ELR (cell line): ENCODE data around the gene B3GAT3.
A peak's percentile ranks its signal among the peaks of the same experiment; 100 is the strongest.
"Not testable (repeated sequence)": the region's sequence is repeated elsewhere in the genome, so short reads cannot be mapped to it uniquely, and the experiment has no call there.

ENCODE experiments used
- DNase-seq: peaks from one replicate; pipeline ENCODE4 v3.0.0-alpha.2; 2015; ENCODE audit warnings: low read depth

The B3GAT3 gene

DNA sequence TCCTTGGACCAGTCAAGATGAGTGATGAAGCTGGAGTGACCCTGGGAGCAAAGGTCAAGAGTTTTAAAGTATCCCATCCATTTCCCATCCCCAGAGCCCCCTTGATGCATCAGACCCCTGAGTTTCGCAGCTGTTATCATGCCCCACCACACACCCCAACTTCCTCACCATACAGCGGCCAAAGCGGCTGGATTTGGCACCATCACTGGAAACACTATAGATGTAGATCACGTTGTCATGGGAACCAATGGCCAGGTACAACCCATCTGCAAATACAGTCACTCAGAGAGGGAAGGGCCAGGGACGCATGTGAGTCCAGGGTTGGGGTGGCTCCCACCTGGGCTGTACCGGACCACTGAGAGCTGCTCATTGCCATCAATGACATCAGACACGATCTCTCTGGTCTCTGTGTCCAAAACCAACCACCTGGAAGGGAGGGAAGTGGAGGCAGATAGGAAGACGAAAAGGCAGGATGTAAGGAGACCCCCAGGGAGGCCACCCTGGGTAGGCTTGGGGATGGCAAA, 17.9 kb downstream of the B3GAT3 start:
- no peak for DNase-seq

GRCh38 chr11:62603072-62603408, 18.7 kb downstream of the B3GAT3 start:
- DNase-seq: no peak

DNA sequence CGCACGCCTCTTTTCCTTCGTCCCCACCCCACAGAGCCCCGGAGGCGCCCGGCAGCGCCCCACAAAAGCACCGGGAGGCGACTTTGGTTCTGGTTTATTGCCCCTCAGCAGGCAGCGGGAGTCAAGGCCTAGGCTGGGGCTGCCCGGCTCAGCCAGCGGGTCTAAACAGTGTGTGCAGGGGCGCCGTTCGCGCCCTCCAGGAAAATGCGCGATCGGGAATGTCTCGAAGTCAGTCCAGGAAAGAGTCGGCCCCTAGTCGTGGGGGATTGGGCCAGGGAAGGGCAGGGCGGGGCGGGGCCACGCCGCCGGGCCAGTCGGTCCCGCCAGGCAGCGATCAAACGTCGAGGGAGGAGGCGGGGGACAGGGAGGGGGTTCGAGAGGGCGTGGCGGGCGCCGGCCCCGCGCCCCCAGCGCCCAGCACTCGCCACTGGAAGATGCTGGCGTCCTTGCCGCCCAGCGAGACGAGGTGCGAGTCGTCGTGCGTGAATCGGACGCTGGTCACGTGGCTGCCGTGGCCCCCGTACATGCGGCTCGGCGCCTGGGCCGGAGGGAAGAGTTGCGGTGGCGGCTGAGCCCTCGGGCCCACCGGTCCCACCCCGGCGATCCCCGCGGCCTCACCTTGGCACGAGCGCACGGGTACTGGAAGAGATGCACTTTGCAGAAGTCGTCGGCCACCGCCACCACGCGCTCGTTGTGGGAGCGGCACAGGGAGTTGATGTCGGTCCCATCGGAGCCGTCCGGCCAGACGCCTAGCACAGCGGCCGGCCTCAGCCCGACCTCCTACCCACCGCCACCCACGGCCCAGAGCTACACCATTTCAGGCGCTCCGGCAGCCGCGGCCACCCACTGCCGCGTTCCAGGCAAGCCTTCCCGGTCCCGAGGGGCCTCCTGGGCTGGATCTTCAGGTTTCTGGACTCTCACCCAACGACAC, 19.4 kb downstream of the B3GAT3 start:
- DNase-seq: peak; percentile 59

DNA sequence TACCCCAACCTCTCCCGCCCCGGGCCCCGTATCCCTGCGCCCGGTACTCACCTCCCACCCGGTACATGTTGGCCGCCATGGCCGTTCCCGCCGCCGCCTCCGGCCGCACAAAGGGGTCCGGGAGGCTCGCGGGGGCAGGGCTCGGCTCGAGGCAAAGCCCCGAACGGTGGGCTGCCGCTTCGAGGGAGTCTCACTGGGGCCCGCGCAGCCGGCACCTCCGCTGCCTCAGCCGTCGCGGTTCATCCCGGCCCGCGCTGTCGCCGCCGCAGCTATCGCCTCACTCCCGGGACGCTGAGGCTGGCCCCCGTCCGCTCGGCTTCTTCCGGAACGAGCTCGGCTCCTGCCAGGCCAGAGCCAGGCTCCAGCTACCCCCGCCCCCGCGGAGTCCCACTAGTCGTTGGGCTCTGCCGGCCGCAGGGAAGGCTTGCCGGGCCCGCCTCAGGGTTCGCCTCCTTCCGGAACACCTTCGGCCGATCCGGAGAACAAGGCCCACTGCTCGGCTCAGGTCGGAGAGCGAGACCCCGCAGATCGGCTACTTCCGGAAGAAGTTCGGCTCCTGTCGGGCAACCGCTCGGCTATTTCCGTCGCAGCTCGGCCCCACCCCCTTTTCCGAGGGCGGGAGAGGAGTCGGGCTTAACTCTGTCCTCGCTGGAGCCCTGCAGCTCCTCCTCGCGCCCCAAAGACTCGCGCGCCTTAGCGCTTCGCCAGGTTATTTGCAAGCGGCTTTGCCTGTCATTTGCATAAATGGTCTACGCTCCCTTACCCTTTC, 20.2 kb downstream of the B3GAT3 start, which contains the start of gene MTA2:
MTA2 (minus strand) TSS at position 494 of the 769 bp plus-strand sequence; CDS start at position 79, 415 bp downstream.
- DNase-seq: peak; percentile 98

GRCh38 chr11:62601122-62601371, 20.7 kb downstream of the B3GAT3 start:
- DNase-seq: peak; percentile 51

DNA sequence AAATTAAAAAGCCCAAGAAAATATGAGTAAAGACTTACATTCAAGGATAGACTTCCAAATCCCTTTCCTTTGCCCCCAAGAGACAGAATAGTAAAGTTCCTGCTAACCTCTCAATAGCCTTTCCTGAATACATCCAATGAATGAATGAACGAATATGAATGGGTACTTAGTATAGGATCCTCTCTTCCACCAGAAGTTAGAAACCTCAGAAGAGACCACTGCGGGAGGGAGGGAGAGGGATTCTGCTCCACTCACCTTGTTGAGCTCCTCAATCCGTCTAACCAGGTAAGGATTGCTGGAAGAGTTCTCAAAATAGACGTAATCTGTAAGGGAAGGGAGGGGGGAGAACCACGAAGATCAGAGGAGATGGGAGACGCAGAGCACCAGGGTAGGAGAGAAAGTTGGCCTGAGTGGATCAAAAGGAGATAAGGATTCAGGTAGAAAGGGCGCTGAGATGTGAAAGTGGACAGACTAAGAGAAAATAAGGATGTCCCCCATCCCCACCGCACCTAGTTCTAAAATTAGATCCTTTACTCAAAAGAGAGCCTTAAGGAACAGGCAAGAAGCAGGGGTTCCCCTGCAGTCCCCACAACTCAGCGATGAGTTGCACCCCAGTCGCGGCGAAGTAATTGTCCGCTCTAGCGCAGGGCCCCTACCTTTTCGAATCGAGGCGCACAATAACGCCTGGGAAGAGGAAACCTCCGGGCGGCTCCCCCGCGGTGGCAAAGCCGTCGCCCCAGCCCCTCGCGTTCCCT, 21.2 kb downstream of the B3GAT3 start:
- DNase-seq: peak; percentile 30

- no peak for DNase-seq
Measured at GRCh38 chr11:62599901-62600300, 21.9 kb downstream of the B3GAT3 start.

GRCh38 chr11:62599069-62599696, 22.6 kb downstream of the B3GAT3 start:
- DNase-seq: peak; percentile 99

DNA sequence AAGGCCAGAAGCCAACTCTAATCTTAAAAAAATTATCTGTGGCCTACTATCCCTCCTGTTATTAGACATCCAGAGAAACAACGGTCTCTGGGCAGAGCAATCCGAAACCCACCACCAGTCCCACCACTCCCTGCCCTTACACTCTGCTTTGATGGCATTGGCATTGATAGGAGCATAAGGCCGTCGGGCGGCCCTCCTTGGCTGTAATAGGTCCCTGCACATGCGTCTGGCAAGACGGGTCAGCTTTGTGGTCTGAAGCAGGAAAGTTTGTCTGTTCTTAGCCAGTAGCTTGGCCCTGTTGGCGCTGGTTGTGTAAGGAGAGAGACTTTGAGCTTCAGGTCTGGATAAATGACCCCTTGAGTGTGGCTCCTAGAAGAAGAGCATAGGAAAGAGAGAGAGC, 26.7 kb downstream of the B3GAT3 start:
- DNase-seq: no peak

DNA sequence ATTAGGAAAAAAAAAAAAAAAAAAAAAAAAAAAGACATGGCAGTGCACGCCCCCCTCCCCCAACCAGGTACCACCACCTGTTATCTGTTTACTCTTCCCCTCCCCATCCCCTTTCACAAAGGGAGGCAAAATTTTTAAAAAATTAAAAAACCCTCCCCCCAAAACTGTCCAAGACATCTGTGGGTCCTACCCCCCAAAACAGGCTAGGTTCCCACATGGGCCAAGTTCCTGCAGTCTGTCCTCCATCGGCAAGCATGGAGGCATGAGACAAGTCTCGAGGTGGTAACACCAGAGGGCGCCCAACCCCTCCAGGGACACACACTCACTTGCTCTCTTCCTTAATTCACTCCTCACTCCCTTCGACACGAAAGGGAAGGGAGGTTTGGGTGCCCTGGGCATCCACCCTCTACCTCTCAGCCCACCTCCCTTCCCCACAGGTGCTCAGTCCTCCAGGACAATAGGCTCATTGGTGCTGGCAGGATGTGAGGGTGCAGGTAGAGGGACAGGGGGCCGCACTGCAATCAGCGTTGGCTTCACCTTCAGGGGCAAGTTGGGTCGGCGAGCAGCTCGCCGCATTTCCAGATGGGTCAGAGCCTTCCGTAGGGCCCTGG, 28.2 kb downstream of the B3GAT3 start:
- peak; percentile 82 for DNase-seq

DNA sequence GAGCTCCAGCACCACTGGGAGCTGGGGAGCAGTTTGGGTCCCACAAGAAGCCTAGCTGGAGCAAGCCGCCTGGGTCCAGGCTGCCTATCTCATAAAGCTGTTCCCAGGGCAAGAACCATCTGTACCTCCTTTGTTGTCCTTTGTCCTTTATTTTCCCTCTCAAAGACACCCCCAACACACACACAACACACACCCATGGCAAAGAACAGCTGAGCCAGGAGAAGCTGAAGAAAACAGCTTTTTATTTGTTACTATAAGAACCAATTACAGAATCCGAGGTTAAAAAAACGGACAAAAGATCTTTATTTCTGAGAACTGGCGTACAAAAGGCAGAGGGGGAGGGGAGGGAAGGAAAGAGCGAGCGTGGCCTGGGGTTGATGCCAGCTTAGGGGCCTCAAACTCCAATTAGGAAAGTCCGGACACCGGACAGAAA, 28.8 kb downstream of the B3GAT3 start:
- no peak for DNase-seq

DNA sequence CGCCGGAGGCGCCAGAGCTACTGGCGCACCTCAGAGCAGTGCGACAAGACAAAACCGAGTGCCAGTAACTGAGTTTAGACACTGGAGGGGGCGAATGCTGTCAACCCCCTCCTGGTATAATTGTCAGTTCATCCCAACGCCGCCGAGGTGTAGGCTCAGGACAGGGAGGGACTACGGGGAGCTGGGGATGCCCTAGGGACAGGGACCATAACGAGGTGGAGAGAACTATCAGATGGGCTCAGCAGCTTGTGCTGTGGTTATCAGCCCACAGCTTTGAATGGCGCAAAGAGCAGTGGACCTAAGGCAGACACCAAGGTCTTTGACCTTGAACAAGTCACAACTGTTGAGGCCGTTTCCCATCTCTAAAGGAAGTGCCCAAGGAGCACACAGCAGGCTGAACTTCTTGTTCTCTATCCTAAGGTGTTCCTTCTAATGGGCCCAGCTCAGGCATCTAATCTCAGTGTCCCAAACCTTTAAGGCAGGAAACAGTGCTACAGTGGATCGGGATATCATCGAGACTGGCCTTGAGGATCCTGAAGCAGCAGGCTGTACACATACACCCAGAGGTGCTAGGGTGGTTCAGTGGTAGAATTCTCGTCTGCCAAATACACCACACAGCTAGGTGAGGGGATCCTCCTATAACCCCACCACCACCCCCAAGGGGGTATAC, 29.5 kb downstream of the B3GAT3 start:
- no peak for DNase-seq

GRCh38 chr11:62591448-62592145, 30.2 kb downstream of the B3GAT3 start, which contains the start of gene TUT1:
TUT1 (minus strand) TSS chr11:62591523; CDS start chr11:62591485, 38 bp downstream.
- DNase-seq: peak; percentile 99

DNA sequence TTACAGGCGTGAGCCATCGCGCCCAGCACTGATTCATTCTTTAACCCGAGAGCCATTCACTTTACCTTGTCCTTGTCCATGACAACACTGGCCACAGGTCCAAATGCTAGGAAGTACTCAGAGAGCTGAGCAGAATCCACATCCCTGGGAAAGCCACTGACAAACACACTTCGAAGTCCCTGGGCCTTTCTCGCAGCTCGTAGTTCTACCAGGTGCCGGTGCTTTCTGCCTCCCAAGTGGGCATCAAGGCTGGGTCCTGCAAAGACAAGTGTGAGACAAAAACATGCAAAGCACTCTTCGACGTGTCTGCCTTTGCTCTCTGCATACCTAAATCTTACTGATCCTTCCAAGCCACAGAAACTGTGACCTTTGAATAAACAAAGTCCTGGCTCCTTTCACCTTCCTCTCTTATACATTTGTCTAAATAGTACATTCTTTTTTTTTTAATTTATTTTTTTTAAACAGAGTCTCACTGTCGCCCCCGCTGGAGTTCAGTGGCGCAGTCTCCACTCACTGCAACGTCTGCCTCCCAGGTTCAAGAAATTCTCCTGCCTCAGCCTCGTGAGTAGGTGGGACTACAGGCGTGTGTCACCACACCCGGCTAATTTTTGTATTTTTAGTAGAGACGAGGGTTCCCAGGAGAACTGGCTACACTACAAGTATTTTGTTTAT, 32.7 kb downstream of the B3GAT3 start:
- DNase-seq: peak; percentile 68

- DNase-seq: not testable (repeated sequence)
Measured at GRCh38 chr11:62585356-62585755, 36.4 kb downstream of the B3GAT3 start.

DNA sequence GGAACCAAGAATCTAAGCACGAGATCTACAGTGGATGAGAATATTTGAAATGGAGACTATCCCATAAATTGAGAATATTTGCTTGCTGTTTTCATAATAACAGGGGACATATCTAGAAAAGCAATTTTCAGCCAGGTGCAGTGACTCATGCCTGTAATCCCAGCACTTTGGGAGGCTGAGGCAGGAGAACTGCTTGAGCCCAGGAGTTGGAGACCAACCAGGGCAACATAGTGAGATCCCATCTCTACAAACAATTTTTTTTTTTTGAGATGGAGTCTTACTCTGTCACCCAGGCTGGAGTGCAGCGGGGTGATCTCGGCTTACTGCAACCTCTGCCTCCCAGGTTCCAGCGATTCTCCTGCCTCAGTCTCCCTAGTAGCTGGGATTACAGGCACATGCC, 40.1 kb downstream of the B3GAT3 start:
- DNase-seq: not testable (repeated sequence)

DNA sequence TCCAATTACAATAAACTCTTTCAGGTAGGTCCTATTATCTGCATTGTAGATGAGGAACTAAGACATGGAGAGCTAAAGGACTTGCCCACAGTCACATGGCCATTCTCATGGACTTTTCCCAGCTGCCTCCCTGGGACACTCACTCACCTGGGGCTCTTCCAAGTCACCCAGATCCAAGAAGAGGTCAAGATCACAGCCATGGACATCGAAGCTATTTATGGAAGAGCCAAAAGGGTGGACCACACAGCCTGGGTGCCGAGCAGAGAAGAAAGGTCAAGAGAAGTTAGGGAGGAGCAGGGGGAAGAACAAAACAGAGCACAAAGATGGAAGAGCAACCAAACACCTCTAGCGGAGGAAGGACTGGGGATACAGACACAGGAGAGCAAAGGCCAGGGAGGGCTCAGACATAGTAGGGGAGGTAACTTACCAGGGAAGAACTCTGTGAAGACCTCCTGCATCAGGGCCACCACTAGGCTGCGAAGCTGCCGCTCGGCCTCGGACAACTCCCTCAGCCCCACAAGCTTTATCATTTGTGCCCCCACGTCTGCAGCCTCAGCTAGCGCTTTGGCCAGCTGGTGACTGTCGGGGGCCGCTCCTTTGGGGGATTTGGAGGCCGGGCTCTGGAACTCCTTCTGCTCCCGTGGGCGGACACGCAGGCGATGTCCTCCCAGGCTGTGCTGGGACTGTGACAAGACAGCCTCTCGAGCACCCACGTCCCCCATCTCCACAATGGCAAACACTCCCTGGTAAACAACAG, 40.6 kb downstream of the B3GAT3 start:
- DNase-seq: no peak

- no peak for DNase-seq
Measured at GRCh38 chr11:62579252-62579651, 42.5 kb downstream of the B3GAT3 start.

- DNase-seq: no peak
Measured at GRCh38 chr11:62578541-62578940, 43.2 kb downstream of the B3GAT3 start.
